Breast epithelium (tissue), 4 donors: Measurements from ENCODE around the gene FAM98B. TPM values are rescaled to one million over a fixed set of nuclear protein-coding genes. Genes with fewer than 3 reads are reported as not detected.

Experiments used
- DNase-seq, 2 donors: peaks; one replicate each; pipeline ENCODE4 v3.0.0-alpha.2; 2019; ENCODE audit warnings: low spot score in 2 of 2
- H3K27ac ChIP-seq, 2 donors: fragments of 200-600 bp; sonication (generic) in 1 of 2; one replicate each; pipeline ENCODE4 v1.5.1; 2016 to 2019; ENCODE audit warnings: mild to moderate bottlenecking in 1 of 2
- H3K27me3 ChIP-seq, 2 donors: fragments of 200-600 bp; sonication (generic) in 1 of 2; one replicate each; pipeline versions ENCODE4 v1.5.1 to v1.6.0; 2017 to 2019; ENCODE audit warnings: control low read depth in 1 of 2, mild to moderate bottlenecking in 1 of 2
- H3K36me3 ChIP-seq: fragments of 200-600 bp; one replicate; pipeline ENCODE4 v1.5.1; 2019
- H3K4me1 ChIP-seq, 2 donors: fragments of 200-600 bp; sonication (generic); one replicate each; pipeline ENCODE4 v1.5.1; 2016 to 2019; ENCODE audit warnings: control low read depth in 1 of 2
- H3K4me3 ChIP-seq, 3 donors: fragments of 200-600 bp; sonication (generic); 1 replicate in 2 of 3; 2 replicates in 1 of 3; pipeline ENCODE4 v1.5.1; 2016 to 2019; ENCODE audit warnings: mild to moderate bottlenecking in 3 of 3, moderate library complexity in 2 of 3
- H3K9me3 ChIP-seq, 2 donors: fragments of 200-600 bp; sonication (generic) in 1 of 2; one replicate each; pipeline ENCODE4 v1.5.1; 2016 to 2019; ENCODE audit warnings: control low read depth in 1 of 2
- CTCF ChIP-seq, 3 donors: fragments of 450-650 bp; IDR thresholded peaks; one replicate each; pipeline ENCODE4 v1.5.1; 2016 to 2017; ENCODE audit warnings: antibody characterized with exemption in 3 of 3, mild to moderate bottlenecking in 3 of 3, moderate library complexity in 3 of 3
- POLR2A ChIP-seq: fragments of 450-650 bp; IDR thresholded peaks from one replicate; pipeline ENCODE4 v1.6.1; 2016; ENCODE audit warnings: antibody characterized with exemption, mild to moderate bottlenecking, moderate library complexity
- POLR2AphosphoS5 ChIP-seq, 3 donors: sonication (generic); formaldehyde crosslinking; IDR thresholded peaks; one replicate each; pipeline ENCODE4 v1.6.1; 2017; ENCODE audit warnings: antibody characterized with exemption in 3 of 3
- intact Hi-C: fragments of 100-400 bp; cut with DNase I; formaldehyde crosslinking; loops from one replicate; pipeline ENCODE4 v1.15.1; 2023; ENCODE audit warnings: low total_unique reads
- total RNA-seq, 3 donors: library from RNA; depleted of rRNA; stranded (reverse); fragments of >200 nt; gene quantifications; one replicate each; pipeline ENCODE4 v1.1.0, GENCODE V29; 2016

The FAM98B gene
- total RNA-seq, 3 donors from 2014 or later, result 12.0 to 14.6 (median 13.4) TPM

DNA sequence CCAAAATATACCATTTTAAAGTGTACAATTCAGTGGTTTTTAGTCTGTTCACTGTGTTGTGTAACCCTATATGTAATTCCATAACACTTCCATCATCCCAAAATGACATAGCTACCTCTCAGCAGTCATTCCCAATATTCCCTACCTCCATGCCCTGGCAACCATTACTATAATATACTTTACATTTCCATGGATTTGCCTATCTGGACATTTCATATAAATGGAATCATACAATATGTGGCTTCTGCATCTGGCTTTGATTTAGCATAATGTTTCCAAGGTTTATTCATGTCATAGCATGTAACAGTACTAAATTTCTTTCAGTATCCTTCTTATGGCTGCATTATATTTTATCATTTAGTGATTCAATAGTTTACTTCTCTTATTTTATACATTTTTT is 25.3 kb downstream of the FAM98B start:
- Histone ChIP-seq H3K27ac (no peak overlapping the region), H3K27me3 (no peaks in the 10 kb centered on the region), H3K9me3 (no peaks in the 10 kb centered on the region), H3K4me1 (no peaks in the 10 kb centered on the region), H3K36me3 (no peaks in the 10 kb centered on the region), H3K4me3 (no peak overlapping the region)
- intact Hi-C loops, result no loop called here
- TF ChIP-seq CTCF (IDR thresholded peaks at IDR 0.05) (no peak), POLR2A (no peak), POLR2AphosphoS5 (IDR thresholded peaks at IDR 0.05) (no peak)
- no peak for DNase-seq

DNA sequence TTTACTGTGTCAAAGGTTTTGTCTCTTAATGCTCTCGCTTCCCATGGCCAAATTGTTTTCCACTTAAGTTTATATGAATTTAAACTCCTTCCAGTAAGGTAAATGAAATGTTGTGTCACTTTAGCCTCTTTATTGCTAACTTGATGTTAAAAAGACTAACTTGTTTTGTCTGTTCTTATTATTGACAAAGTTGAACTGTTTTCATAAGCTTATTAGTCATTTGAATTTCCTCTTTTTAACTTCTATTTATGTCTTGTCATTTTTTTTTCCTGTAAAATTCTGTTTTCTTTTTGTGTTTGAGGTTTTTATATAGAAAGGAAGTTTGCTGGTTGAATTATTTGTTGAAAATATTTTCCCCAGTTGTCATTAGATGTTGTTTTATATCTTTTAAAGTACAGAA is 25.8 kb downstream of the FAM98B start:
- no peaks in the 10 kb centered on the region for H3K27me3 ChIP-seq
- no peaks in the 10 kb centered on the region for H3K36me3 ChIP-seq
- intact Hi-C loops, result no loop called here

DNA sequence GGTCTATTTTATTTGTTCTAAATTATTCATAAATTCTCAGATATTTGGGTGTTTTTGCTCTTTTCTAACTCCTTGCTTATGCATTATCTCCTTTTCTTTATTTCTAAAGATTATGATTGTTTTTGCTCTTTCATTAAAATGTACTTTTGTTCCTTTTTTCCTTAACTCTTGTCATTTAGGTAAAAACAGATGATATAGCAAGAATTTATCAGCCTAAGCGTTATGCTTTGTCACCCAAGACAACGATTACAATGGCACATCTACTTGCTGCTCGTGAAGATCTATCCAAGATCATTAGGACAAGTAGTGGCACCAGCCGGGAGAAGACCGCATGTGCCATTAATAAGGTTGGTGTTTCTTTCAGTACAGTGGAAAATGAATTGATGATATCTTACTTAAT is 27.2 kb downstream of the FAM98B start:
- Histone ChIP-seq H3K27ac (no peak overlapping the region), H3K36me3 (no peaks in the 10 kb centered on the region), H3K9me3 (no peaks in the 10 kb centered on the region), H3K4me1 (no peaks in the 10 kb centered on the region), H3K4me3 (no peak overlapping the region), H3K27me3 (no peaks in the 10 kb centered on the region)
- no peak for DNase-seq
- no peak for TF ChIP-seq CTCF (IDR thresholded peaks at IDR 0.05)
- TF ChIP-seq POLR2AphosphoS5 (IDR thresholded peaks at IDR 0.05), result no peak
- TF ChIP-seq POLR2A, result no peak
- intact Hi-C loops, result no loop called here

More for the DNA sequence above, 25.8 kb downstream of the FAM98B start:
- H3K4me3 ChIP-seq, result no peak overlapping the region
- no peaks in the 10 kb centered on the region for H3K4me1 ChIP-seq
- TF ChIP-seq POLR2A (no peak), CTCF (IDR thresholded peaks at IDR 0.05) (no peak), POLR2AphosphoS5 (IDR thresholded peaks at IDR 0.05) (no peak)
- no peak overlapping the region for H3K27ac ChIP-seq
- H3K9me3 ChIP-seq, result no peaks in the 10 kb centered on the region
- DNase-seq, result no peak

DNA sequence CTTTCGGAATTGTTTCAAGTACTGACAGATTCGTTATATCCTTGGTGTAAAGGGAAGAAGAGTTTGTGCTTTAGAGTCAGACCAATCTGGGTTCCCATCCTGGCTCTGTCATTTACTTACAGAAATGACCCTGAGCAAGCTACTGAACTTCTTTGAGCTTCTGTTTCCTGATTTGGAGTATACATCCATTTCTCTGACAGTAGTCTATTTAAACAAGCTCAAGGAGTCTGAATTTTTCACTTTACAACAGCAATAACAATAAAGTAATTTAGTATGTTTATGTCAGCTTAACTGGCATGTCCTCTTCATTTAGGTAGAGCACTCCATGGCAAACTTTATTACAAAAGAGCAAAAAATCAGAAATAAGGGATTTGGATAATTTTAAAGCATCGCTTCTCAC is 27.8 kb downstream of the FAM98B start:
- Histone ChIP-seq H3K36me3 (no peaks in the 10 kb centered on the region), H3K27ac (no peak overlapping the region), H3K9me3 (no peaks in the 10 kb centered on the region), H3K27me3 (no peaks in the 10 kb centered on the region), H3K4me3 (no peak overlapping the region), H3K4me1 (no peaks in the 10 kb centered on the region)
- TF ChIP-seq CTCF (IDR thresholded peaks at IDR 0.05) (no peak), POLR2AphosphoS5 (IDR thresholded peaks at IDR 0.05) (no peak), POLR2A (no peak)
- DNase-seq, result no peak
- intact Hi-C loops, result no loop called here

DNA sequence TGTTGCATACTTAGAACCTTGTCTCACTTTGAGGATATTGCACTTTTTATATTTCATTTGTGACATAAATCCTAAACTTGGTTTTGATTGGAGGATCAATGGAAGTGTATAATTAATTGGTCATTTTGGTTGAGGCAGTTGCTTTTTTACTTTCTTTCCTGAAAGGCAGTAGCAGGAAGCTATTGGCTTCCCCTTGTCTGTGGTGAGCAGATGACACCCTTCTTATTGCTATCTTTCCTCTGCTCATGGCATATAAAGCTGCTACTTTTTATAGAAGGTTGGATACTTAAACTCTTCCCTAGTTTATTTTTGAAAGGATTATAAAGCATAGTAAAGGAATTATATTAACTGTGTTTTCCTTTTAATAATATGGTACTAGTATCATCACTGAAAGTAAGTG is 28.6 kb downstream of the FAM98B start:
- no peaks in the 10 kb centered on the region for H3K36me3 ChIP-seq
- H3K27me3 ChIP-seq, result no peaks in the 10 kb centered on the region
- H3K4me1 ChIP-seq, result no peaks in the 10 kb centered on the region
- H3K4me3 ChIP-seq, result no peak overlapping the region
- no peaks in the 10 kb centered on the region for H3K9me3 ChIP-seq
- no peak overlapping the region for H3K27ac ChIP-seq
- DNase-seq, result no peak
- intact Hi-C loops, result no loop called here
- TF ChIP-seq POLR2A (no peak), CTCF (IDR thresholded peaks at IDR 0.05) (no peak), POLR2AphosphoS5 (IDR thresholded peaks at IDR 0.05) (no peak)
